ENCODE data around the gene COL6A2.

COL6A2 gene

DNA sequence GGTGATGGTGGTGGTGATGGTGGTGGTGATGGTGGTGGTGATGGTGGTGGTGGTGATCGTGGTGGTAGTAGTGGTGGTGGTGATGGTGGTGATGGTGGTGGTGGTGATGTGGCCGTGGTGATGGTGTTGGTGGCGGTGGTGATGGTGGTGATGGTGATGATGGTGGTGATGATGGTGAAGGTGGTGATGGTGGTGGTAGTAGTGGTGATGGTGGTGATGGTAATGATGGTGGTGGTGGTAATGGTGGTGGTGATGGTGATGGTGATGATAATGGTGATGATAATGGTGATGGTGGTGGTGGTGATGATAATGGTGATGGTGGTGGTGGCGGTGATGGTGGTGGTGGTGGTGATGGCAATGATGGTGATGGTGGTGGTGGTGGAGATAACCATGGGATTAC lies 6.8 kb upstream of the COL6A2 start:
- no peak for TF ChIP-seq POLR2A (IDR thresholded peaks at IDR 0.05; ENCODE audit: low read depth, low read length)
- DNase-seq (ENCODE audit: insufficient read length, low spot score) (no peak), FAIRE-seq (no peak)

DNA sequence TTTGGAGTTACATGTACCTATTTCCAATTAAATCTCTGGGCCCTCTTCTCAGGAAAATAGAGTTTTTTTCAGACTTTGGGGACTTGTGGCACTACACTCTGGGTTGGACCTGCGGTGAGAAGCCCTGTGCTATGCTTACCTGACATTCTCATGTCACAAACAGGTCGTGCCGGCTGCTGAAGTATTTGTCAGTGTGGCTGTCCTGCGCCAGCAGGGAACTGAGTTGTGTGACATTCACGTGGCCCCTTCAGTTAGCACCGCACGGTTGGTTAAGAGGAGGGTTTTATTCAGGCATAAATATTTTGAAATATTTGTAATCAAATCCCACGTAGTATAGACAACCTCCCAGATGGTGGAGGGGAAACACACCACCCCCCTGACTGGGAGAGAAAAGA lies 6.3 kb upstream of the COL6A2 start:
- FAIRE-seq (no peak), DNase-seq (ENCODE audit: insufficient read length, low spot score) (no peak)
- TF ChIP-seq POLR2A (IDR thresholded peaks at IDR 0.05; ENCODE audit: low read depth, low read length): no peak

DNA sequence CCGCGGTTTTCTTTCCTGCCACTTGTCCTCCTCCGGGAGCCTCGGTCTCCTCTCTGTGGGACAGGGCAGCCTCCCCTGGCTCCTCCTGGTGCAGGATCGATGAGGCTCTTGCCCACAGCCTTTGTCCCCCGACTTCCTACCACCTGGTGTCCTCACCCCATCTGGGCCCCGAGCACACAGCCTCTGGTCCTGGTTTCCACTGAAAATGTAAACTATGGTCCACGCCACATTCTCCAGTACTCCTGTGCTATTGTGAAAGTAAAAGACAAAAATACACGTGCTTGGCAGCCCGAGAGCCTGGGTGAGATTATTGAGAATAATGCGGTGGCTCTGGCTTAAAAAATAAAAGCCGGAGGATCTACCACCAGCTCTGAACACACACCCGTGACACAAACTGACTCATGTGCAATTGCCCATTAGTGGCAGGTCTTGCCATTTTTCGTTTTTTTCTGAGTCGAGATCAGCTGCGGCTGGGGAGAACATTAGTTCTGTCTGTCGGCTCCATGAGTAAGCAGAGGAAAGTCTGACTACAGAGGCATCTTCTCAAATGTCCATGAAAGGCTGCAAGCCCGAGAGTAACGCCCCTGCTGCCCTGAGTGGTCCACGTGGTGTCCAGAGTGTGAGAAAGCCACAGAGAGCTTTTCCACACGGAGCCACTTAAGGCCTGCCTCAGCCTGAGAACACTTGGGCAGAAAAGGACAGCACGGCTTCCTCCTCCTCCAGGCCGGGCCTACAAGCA lies 5.7 kb upstream of the COL6A2 start:
- DNase-seq (ENCODE audit: insufficient read length, low spot score): peak; percentile 56
- no peak for FAIRE-seq
- TF ChIP-seq POLR2A (IDR thresholded peaks at IDR 0.05; ENCODE audit: low read depth, low read length): no peak

DNA sequence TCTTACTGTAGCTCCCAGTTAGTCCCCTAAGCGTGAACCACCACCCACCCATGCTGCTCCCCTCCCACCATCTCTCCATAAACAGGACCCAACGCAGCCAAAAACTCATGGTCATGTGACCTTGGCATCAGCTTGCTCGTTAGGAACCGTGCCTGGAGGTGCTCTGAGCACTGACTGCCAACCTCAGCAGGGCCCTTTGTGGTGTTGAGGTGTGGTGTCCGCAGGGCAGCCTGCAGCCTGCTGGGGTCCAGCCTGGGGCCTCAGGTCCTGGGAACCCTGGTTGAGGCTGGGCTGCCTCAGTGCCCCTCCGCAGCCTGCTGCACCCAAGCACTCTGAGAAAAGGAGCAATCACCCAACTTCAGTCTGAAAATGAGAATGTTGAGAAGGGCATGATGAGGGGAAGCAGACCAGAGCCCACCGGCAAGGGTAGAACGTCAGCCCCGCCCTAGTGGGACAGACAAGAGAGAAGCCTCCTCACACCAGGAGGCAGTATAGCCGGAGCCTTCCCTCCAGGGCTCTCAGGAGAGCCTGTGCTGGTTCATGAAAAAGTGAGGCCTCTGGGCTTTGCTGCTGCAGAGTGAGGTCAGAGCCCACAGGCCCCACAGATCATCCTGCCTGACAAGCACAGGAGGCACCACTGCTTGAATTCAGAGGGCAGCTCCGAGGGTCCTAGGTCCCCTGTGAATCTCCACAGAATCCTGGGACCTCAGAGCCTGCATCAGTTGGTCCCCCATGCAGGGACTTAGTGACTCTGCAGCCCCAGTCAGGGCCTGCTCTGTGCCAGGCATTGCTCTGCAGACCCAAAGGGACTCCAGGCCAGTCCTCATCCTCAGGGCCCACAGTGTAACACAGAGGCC lies 4.9 kb upstream of the COL6A2 start:
- DNase-seq (ENCODE audit: insufficient read length, low spot score) (no peak), FAIRE-seq (no peak)
- no peak for TF ChIP-seq POLR2A (IDR thresholded peaks at IDR 0.05; ENCODE audit: low read depth, low read length)

DNA sequence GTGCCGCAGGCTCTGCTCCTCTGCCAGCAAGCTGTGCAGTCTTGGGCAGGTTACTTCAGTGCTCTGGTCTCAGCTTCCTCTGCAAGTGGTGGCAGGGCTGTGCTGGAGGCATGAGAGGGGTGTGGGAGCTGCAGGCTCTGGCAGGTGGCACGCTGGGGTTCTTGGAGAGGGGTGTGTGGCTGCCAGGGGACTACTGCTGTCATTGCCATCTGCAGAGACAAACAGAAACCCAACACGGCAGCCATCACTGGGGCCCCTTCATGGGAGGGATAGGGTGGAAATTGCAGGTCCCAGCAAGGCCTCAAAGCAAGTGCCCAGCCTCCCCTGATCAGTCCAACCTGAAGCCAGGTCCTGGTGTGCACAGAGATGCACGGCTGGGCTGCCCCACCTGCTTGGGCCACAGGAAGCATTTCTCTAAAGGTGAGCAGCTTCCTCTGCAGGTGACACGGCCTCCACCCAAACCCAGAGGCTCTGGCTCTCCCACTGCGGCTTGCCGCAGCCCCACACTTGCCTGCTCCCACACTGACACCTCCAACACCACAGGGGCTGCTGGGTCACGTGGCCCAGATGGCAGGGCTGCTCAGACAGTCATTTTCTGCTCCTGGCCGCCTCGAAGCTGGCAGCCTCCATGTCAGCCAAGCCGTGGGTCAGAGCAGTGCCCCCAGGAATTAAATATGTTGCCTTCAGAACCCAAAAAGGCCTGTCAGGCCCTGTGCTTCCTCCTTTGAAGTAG lies 4.1 kb upstream of the COL6A2 start:
- DNase-seq (ENCODE audit: insufficient read length, low spot score) (no peak), FAIRE-seq (no peak)
- no peak for TF ChIP-seq POLR2A (IDR thresholded peaks at IDR 0.05; ENCODE audit: low read depth, low read length)

DNA sequence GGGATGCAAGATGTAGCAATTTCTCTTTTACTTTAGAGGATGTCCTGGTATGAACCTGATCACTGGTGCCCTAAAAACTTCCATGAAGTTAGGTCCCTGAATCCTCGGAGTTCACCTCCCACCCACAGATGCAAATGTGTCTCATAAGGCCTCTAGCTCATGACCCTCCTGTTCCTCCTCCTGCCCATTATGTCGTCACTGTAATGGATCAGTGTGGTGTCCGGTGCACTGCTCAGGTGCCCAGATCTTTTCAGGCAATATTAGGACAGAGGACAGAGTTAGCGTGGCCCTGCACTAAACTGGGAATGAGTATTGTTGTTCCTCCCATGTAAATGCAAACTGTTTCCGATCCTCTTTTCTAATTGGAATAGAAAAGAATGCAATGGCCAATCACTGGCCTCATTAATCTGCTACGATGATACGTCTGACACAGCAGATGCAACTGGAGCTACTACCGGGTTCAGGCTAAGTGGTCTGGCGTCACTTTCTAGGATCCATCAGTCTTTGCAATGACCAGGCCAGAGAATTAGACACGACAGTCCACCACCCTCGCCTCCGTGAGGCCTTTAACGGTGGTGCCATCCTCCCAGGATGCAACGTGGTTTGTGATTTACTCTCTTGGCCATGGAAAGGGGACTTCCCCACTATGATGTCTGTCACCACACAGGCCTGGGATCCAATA lies 3.4 kb upstream of the COL6A2 start:
- FAIRE-seq (no peak), DNase-seq (ENCODE audit: insufficient read length, low spot score) (no peak)
- no peak for TF ChIP-seq POLR2A (IDR thresholded peaks at IDR 0.05; ENCODE audit: low read depth, low read length)

DNA sequence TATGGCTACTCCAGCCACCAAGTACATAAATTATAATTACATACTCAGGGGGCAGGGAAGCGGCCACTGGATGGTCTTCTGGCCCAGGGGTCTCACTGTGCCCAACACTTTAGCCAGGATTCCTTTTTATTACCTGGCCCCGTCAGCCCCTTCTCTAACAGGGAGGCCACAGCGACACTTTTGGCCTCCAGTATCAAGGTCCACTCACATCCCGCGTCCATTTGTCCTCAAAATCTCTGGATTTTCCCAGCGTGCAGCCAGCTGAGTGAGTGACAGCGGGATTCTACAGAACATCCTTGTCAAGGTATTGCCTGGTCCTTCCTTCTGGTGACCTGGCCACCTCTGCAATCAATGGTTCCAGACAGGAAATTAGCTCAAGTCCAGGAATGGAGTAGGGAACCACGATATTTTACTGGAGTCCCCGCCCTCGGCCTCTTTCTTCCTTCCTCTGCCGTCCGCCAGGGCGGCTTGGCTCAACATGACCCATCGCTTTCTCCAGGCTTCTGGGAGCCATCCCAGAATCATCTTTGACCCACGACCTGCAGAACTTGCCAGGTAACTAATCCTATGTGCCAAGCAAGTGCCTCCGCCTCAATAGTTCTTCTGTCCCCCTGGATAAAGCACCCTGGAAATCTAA lies 2.7 kb upstream of the COL6A2 start:
- DNase-seq (ENCODE audit: insufficient read length, low spot score): no peak
- no peak for TF ChIP-seq POLR2A (IDR thresholded peaks at IDR 0.05; ENCODE audit: low read depth, low read length)
- FAIRE-seq: no peak

DNA sequence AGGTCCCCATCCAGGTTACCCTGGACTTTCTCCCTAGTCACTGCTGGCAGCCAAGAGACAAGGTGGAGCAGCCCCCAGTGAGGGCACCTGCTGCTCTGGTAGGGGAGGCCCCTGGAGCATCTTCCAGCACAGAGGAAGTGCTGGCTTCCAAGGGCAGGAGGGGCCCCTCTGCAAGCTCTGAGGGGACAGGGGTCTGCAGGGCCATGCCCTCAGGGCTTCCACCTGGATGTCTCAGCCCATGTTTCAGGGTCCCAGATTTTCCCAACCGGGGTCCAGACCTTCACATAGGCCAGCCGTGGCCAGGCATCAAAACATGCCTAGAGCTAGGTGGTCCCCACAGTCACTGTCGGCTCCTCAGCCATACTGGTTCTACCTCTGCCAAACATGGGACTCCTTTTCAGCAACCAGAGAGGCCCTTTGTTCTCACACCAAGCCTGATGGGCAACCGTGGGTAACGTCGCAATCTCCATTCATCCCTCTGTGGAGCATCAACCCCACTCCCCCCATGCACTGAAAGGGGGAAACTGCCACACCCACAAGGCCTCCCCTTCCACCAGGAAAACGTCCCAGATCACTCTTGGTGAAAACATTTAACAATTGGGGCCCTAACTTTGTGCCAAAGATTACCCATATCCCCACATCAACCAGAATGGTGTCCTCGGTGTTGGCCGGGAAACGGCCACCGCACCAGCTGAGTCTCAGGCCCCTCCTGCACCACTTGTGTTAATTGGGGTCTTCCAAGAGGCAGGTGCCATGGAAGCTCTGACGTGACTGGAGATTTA lies 1.9 kb upstream of the COL6A2 start:
- FAIRE-seq: no peak
- no peak for DNase-seq (ENCODE audit: insufficient read length, low spot score)
- no peak for TF ChIP-seq POLR2A (IDR thresholded peaks at IDR 0.05; ENCODE audit: low read depth, low read length)

DNA sequence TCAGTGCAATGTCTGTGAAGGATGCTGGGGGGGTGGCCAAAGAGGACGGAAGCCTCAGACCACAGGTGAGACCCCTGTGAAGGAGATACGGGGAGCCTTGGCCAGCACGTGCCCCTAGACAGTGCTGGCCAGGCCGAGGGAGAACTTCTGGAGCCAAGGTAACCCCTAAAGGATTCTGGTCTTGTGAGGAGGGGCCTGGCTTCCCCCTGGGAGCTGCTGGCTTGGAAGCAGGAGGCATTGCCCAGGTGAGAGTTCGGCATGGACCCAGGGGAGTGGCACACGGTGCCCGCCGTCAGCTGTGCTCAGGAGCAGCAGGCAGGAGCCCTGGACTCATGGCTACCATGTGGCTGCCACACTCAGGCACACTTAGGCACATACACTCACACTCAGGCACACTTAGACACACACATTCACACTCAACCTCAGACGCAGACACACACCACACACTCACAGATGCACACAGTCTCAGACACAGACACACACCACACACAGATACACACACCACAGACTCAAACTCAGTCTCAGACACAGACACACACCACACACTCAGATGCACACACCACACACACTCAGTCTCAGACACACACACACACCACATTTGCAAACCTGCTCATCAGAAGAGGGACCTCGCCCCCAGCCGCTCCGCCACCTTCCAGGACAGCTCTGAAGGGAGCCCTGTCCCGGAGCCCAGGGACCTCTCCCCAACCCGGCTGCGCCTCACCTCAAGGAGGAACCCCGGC lies 1.1 kb upstream of the COL6A2 start:
- 0 out of 2 replicates have a peak, but pooled peaks have one; percentile 16 for TF ChIP-seq POLR2A (IDR thresholded peaks at IDR 0.05; ENCODE audit: low read depth, low read length)
- DNase-seq (ENCODE audit: insufficient read length, low spot score) (no peak), FAIRE-seq (no peak)

DNA sequence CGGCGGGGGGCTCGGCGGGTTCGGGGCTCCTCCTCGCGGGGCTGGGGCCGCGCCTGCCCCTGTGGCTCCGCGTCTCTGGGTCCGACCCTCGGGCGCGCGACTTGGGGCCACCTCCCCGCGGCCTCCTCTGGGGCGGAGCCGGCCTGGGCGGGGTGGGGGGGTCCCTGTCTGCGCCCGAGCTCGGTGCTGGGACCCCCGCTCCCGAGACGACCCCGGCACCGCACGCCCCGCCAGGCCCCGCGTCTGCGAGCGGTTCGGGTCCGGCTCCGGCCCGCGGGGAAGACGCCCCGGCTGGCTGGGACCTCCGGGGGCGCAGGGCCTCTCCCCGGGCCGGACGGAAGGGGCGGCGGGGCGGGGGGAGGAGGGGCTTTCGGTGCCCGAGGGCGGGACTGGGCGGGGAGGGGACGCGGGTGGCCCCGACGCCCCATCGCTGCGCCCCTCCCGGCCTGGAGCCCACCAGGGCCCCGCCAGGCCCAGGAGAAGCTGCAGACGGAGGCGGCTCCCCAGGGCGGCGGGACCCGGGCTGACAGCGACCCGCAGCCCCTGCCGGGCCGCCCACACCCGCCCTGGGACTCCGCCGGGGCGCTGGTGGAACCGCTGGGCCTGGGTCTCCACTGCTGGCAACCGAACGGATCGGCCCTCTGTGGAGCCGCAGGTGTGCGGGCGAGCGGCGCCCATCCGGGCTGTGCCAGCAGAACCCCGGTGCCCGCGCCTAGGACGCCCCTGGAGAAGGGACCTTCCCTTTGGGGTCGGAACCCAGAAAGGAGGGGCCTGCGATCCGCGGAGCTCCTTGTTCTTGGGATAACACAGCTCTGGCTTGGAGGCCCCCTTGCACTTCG lies 610 bp downstream of the COL6A2 start:
- no peak for TF ChIP-seq POLR2A (IDR thresholded peaks at IDR 0.05; ENCODE audit: low read depth, low read length)
- no peak for FAIRE-seq
- DNase-seq (ENCODE audit: insufficient read length, low spot score): no peak

DNA sequence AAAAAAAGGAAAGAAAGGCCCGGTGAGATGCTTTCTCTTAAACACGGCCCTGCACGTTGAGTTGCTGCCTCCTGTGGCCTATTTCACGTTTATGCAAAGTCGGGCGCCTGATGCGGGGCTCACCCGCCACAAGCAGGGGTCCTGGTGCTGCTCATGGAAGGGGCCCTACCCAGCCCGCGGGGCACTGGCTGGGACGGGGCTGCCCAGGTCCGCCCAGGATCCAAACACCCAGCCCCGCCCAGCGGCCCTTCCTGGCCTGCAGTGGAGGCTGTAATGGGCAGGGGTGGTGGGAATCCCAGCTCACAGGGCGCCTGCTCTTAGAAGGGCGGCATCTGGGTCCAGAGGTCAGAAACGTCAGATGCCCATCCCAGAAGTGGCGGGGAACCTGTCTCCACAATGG lies 1.6 kb downstream of the COL6A2 start:
- FAIRE-seq (no peak), DNase-seq (ENCODE audit: insufficient read length, low spot score) (no peak)
- no peak for TF ChIP-seq POLR2A (IDR thresholded peaks at IDR 0.05; ENCODE audit: low read depth, low read length)

Measured in H54 (cell line).